Nasal cavity respiratory epithelium epithelial cell of viscerocranial mucosa (primary cell): ENCODE results near the gene RTN4IP1. TPM values are rescaled to one million over a fixed set of nuclear protein-coding genes. Genes with fewer than 3 reads are reported as not detected.

Experiments
- total RNA-seq: library from RNA; depleted of rRNA; stranded (reverse); fragments of >200 nt; gene quantifications from 2 replicates; pipeline ENCODE4 v1.2.3, GENCODE V29; 2014

Gene RTN4IP1, protein sequence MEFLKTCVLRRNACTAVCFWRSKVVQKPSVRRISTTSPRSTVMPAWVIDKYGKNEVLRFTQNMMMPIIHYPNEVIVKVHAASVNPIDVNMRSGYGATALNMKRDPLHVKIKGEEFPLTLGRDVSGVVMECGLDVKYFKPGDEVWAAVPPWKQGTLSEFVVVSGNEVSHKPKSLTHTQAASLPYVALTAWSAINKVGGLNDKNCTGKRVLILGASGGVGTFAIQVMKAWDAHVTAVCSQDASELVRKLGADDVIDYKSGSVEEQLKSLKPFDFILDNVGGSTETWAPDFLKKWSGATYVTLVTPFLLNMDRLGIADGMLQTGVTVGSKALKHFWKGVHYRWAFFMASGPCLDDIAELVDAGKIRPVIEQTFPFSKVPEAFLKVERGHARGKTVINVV
- 8.2 and 8.3 TPM in 2 replicates for total RNA-seq

DNA sequence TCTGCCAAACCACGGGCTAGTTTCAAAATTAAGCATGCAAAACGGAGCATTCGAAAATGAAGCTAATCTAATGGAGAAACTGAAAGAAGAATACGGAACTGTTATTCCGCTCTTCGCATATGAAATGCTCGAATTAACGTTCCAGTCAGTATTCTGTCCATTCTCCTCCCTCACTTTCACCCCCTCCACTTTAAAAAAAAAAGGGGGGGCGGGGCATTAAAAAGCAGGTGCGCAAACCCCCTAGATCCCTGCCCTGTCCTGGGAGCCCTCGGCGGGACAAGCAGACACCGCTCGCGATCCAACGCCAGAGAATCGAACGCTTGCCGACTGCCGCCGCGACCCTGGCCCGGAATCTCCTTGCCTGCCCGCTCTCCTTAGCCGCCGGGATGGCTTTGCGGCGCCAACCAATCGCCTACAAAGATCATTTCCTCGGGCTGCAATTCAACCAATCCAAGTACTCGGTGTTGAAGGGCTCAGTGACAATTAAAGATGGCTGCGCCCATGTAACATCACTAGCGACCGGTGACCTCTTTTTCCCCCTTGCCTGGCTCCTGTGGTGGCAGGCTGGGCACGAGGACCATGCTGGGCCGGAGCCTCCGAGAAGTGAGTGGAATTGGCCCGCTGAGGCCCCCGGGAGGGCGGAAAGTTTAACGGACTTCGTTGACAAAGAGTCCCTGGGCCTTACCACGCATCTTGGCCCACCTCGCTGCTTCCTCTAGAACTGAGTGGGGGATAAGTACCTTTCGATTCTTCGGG is at the start of gene RTN4IP1, which contains the start of gene QRSL1:
Gene RTN4IP1 (minus strand): TSS at position 396 of the 756 bp plus-strand sequence. CDS start 477 bp downstream, outside the sequence.
Gene QRSL1 (plus strand): TSS at position 476 of the 756 bp plus-strand sequence. CDS start 104 bp downstream, at position 580.

Other genes with a start within 250 kb of the RTN4IP1 start
- gene QRSL1, start 80 bp upstream of the RTN4IP1 start, total RNA-seq = 20.8 and 28.0 TPM in 2 replicates